ENCODE measurements around the gene MYO16.
"Not testable (repeated sequence)": the region's sequence is repeated elsewhere in the genome, so short reads cannot be mapped to it uniquely, and the experiment has no call there.

MYO16 gene

GRCh38 chr13:109209526-109209925 is 580.1 kb downstream of the MYO16 start:
- DNase-seq, result no peak

GRCh38 chr13:109211616-109212015 is 582.2 kb downstream of the MYO16 start:
- no peak for DNase-seq

GRCh38 chr13:109212650-109213049 is 583.2 kb downstream of the MYO16 start:
- no peak for DNase-seq

GRCh38 chr13:109213714-109214113 is 584.3 kb downstream of the MYO16 start:
- no peak for DNase-seq

- no peak for DNase-seq
Measured at GRCh38 chr13:109214393-109214792, 585.0 kb downstream of the MYO16 start.

- DNase-seq, result no peak
Measured at GRCh38 chr13:109215377-109215776, 586.0 kb downstream of the MYO16 start.

GRCh38 chr13:109217510-109217909 is 588.1 kb downstream of the MYO16 start:
- not testable (repeated sequence) for DNase-seq

GRCh38 chr13:109220631-109221030 is 591.2 kb downstream of the MYO16 start:
- no peak for DNase-seq

- no peak for DNase-seq
Measured at GRCh38 chr13:109224033-109224432, 594.6 kb downstream of the MYO16 start.

- no peak for DNase-seq
Measured at GRCh38 chr13:109226631-109227030, 597.2 kb downstream of the MYO16 start.

- DNase-seq, result no peak
Measured at GRCh38 chr13:109227344-109227940, 598.0 kb downstream of the MYO16 start.

GRCh38 chr13:109228211-109228610 is 598.8 kb downstream of the MYO16 start:
- DNase-seq, result no peak

- DNase-seq, result no peak
Measured at GRCh38 chr13:109231888-109232287, 602.5 kb downstream of the MYO16 start.

- DNase-seq, result no peak
Measured at GRCh38 chr13:109233293-109233692, 603.9 kb downstream of the MYO16 start.

- no peak for DNase-seq
Measured at GRCh38 chr13:109235901-109236300, 606.5 kb downstream of the MYO16 start.

GRCh38 chr13:109241160-109241559 is 611.7 kb downstream of the MYO16 start:
- no peak for DNase-seq

GRCh38 chr13:109243311-109243951 is 614.0 kb downstream of the MYO16 start:
- no peak for DNase-seq

- DNase-seq, result no peak
Measured at GRCh38 chr13:109244566-109244965, 615.2 kb downstream of the MYO16 start.

- DNase-seq, result no peak
Measured at GRCh38 chr13:109246001-109246400, 616.6 kb downstream of the MYO16 start.

- no peak for DNase-seq
Measured at GRCh38 chr13:109249780-109250528, 620.5 kb downstream of the MYO16 start.

GRCh38 chr13:109251956-109252355 is 622.5 kb downstream of the MYO16 start:
- no peak for DNase-seq

GRCh38 chr13:109253316-109253715 is 623.9 kb downstream of the MYO16 start:
- DNase-seq, result no peak

- DNase-seq, result no peak
Measured at GRCh38 chr13:109254274-109254673, 624.9 kb downstream of the MYO16 start.
